GM19240 (cell line): ENCODE results near the gene CC2D2B.
"Not testable (repeated sequence)": the region's sequence is repeated elsewhere in the genome, so short reads cannot be mapped to it uniquely, and the experiment has no call there.

ENCODE experiments used
- DNase-seq: peaks from one replicate; pipeline ENCODE4 v3.0.0; 2011; ENCODE audit warnings: low spot score; ENCODE audit not compliant: insufficient read length

Gene CC2D2B

GRCh38 chr10:95907456-95908253, at the start of gene CC2D2B:
TSS of gene CC2D2B (plus strand) at chr10:95907975. CDS start at chr10:95911324, 3,349 bp downstream.
- peak; percentile 33 for DNase-seq

- no peak for DNase-seq
Measured at GRCh38 chr10:95860166-95860940, 47.4 kb upstream of the CC2D2B start.

GRCh38 chr10:95861386-95861785, 46.4 kb upstream of the CC2D2B start:
- no peak for DNase-seq

GRCh38 chr10:95864906-95865813, 42.6 kb upstream of the CC2D2B start:
- DNase-seq = peak; percentile 50

GRCh38 chr10:95865814-95866466, 41.8 kb upstream of the CC2D2B start:
- no peak for DNase-seq

GRCh38 chr10:95866467-95866842, 41.3 kb upstream of the CC2D2B start:
- DNase-seq = no peak

GRCh38 chr10:95867866-95868265, 39.9 kb upstream of the CC2D2B start:
- no peak for DNase-seq

- DNase-seq = no peak
Measured at GRCh38 chr10:95872158-95872711, 35.5 kb upstream of the CC2D2B start.

GRCh38 chr10:95873139-95873538, 34.6 kb upstream of the CC2D2B start:
- no peak for DNase-seq

GRCh38 chr10:95873651-95874050, 34.1 kb upstream of the CC2D2B start:
- DNase-seq = no peak

- DNase-seq = not testable (repeated sequence)
Measured at GRCh38 chr10:95874783-95875182, 33.0 kb upstream of the CC2D2B start.

GRCh38 chr10:95876756-95877155, 31.0 kb upstream of the CC2D2B start:
- DNase-seq = no peak

- no peak for DNase-seq
Measured at GRCh38 chr10:95877881-95878280, 29.9 kb upstream of the CC2D2B start.

- DNase-seq = no peak
Measured at GRCh38 chr10:95880704-95881103, 27.1 kb upstream of the CC2D2B start.

GRCh38 chr10:95881316-95881715, 26.5 kb upstream of the CC2D2B start:
- DNase-seq = no peak

GRCh38 chr10:95889830-95890229, 17.9 kb upstream of the CC2D2B start:
- no peak for DNase-seq

- no peak for DNase-seq
Measured at GRCh38 chr10:95896071-95896850, 11.5 kb upstream of the CC2D2B start.

- not testable (repeated sequence) for DNase-seq
Measured at GRCh38 chr10:95905897-95906580, 1.7 kb upstream of the CC2D2B start.

- DNase-seq = no peak
Measured at GRCh38 chr10:95906677-95907455, 909 bp upstream of the CC2D2B start.
